Panc1 (cell line): ENCODE data around the gene KRTAP10-4. TPM values are rescaled to one million over a fixed set of nuclear protein-coding genes. Genes with fewer than 3 reads are reported as not detected.

ENCODE experiments used
- ATAC-seq: fragments of 200-7000 bp; cut with Tn5 transposase; 2 replicates; pipeline ENCODE4 v1.9.1; 2020; ENCODE audit warnings: mild to moderate bottlenecking, moderate library complexity
- BruUV-seq: library from RNA; stranded (reverse); fragments of 400-500 nt; replicated peaks from 2 replicates; lab custom pipeline; 2021; lab: Mats Ljungman, UMichigan
- CTCF ChIA-PET: fragments of 300-600 bp; sonication (Branson Sonifier 250); formaldehyde crosslinking; loops from one replicate; lab custom pipeline; 2022; ENCODE audit warnings: antibody characterized with exemption; lab: Charles Lee
- POLR2A ChIA-PET: fragments of 300-600 bp; sonication (Branson Sonifier 250); formaldehyde crosslinking; loops from one replicate; lab custom pipeline; 2022; ENCODE audit warnings: antibody characterized with exemption; lab: Charles Lee
- DNase-seq: peaks from one replicate; pipeline ENCODE4 v3.0.0-alpha.2; 2010; ENCODE audit warnings: low read depth, low spot score
- H3K27ac ChIP-seq: 2 replicates; pipeline ENCODE4 v1.5.1; 2011; ENCODE audit warnings: mild to moderate bottlenecking, low read length, inconsistent platforms
- H3K27me3 ChIP-seq: fragments of 200-500 bp; sonication (Bioruptor generic); 2 replicates; pipeline ENCODE4 v1.6.0; 2014; ENCODE audit warnings: low read length, inconsistent platforms; ENCODE audit not compliant: control insufficient read depth, insufficient read depth
- H3K36me3 ChIP-seq: fragments of 200-500 bp; sonication (Bioruptor generic); 2 replicates; pipeline ENCODE4 v1.5.1; 2014; ENCODE audit warnings: inconsistent platforms, mild to moderate bottlenecking, low read length, moderate library complexity; ENCODE audit not compliant: control insufficient read depth, insufficient read depth
- H3K4me1 ChIP-seq: 2 replicates; pipeline ENCODE4 v1.5.1; 2011; ENCODE audit warnings: inconsistent platforms, mild to moderate bottlenecking, low read length, moderate library complexity; ENCODE audit not compliant: control insufficient read depth, insufficient read depth
- H3K4me3 ChIP-seq, 2 experiments: 2 replicates each; pipeline ENCODE4 v1.5.1; 2011 to 2012; ENCODE audit warnings: low read depth in 2 of 2, low read length in 2 of 2, mild to moderate bottlenecking in 2 of 2, inconsistent platforms in 1 of 2, moderate library complexity in 1 of 2
- H3K9me3 ChIP-seq: fragments of 200-500 bp; sonication (Bioruptor generic); 2 replicates; pipeline ENCODE4 v1.5.1; 2014; ENCODE audit warnings: low read depth, mild to moderate bottlenecking, inconsistent platforms, low read length, moderate library complexity; ENCODE audit not compliant: control insufficient read depth, insufficient read depth
- CTCF ChIP-seq: fragments of 450-650 bp; IDR thresholded peaks from 2 replicates; pipeline ENCODE4 v1.5.1; 2017; ENCODE audit warnings: mild to moderate bottlenecking
- POLR2AphosphoS5 ChIP-seq: IDR thresholded peaks from 2 replicates; pipeline ENCODE4 v1.6.1; 2012; ENCODE audit warnings: mild to moderate bottlenecking, low read depth, low read length, moderate library complexity
- REST ChIP-seq, 2 experiments: IDR thresholded peaks; 2 replicates each; pipeline ENCODE4 v1.6.1; 2011 to 2012; ENCODE audit warnings: low read depth in 2 of 2, control low read depth in 1 of 2, low read length in 1 of 2, mild to moderate bottlenecking in 1 of 2, moderate library complexity in 1 of 2; ENCODE audit not compliant: insufficient read depth in 1 of 2
- SIN3A ChIP-seq: IDR thresholded peaks from 2 replicates; pipeline ENCODE4 v1.6.1; 2012; ENCODE audit warnings: low read depth, mild to moderate bottlenecking, low read length, moderate library complexity, borderline replicate concordance; ENCODE audit not compliant: insufficient read depth
- TCF7L2 ChIP-seq: IDR thresholded peaks from 2 replicates; pipeline ENCODE4 v1.6.1; 2011; ENCODE audit warnings: mild to moderate bottlenecking, low read depth, low read length, inconsistent platforms
- in situ Hi-C: cut with HindIII; loops from 2 replicates; pipeline ENCODE4 v1.10.0; 2016; ENCODE audit warnings: low sequenced_read_pairs, low pct_unique_long_range_greater_than_20kb
- intact Hi-C: fragments of 100-400 bp; cut with micrococcal nuclease; formaldehyde crosslinking; loops from one replicate; pipeline ENCODE4 v1.10.0; 2022; ENCODE audit not compliant: unreplicated experiment
- total RNA-seq: library from RNA; stranded (reverse); gene quantifications from one replicate; pipeline ENCODE4 v1.2.1, GENCODE V29; 2021; ENCODE audit not compliant: unreplicated experiment

KRTAP10-4 gene
- total RNA-seq, 1 experiment from 2014 or later: not detected

GRCh38 chr21:44594406-44594916, 20.9 kb downstream of the KRTAP10-4 start:
- H3K9me3 ChIP-seq: no peaks in the 10 kb centered on the region
- CTCF ChIA-PET: interaction anchor here (0.7 kb wide), 1 partner anchor 150 kb away, joined by 3 read pairs; no protein-coding TSS in a partner anchor
- BruUV-seq: no TSS peak
- no peaks in the 10 kb centered on the region; the same call in 1 of the 2 replicates for H3K4me1 ChIP-seq
- in situ Hi-C loops (no loop called here), intact Hi-C loops (no loop called here)
- no peaks in the 10 kb centered on the region for H3K27me3 ChIP-seq
- ATAC-seq (no peak), DNase-seq (no peak)
- TF ChIP-seq REST (IDR thresholded peaks at IDR 0.05; ENCODE audit: insufficient read depth in 1 of 2, low read depth in 2 of 2, low read length in 1 of 2) (no peak), SIN3A (no peak)
- no peak overlapping the region for H3K27ac ChIP-seq
- POLR2A ChIA-PET: no interaction called here
- no peak overlapping the region for H3K4me3 ChIP-seq
- H3K36me3 ChIP-seq: no peaks in the 10 kb centered on the region

- no peak for ATAC-seq
- no peak for DNase-seq
- Histone ChIP-seq H3K4me1 (no peaks in the 10 kb centered on the region; the same call in 1 of the 2 replicates), H3K27me3 (no peaks in the 10 kb centered on the region), H3K4me3 (no peak overlapping the region), H3K9me3 (no peaks in the 10 kb centered on the region), H3K36me3 (no peaks in the 10 kb centered on the region), H3K27ac (no peak overlapping the region)
- ChIA-PET POLR2A (no interaction called here), CTCF (no interaction called here)
- intact Hi-C loops: no loop called here
- BruUV-seq: no TSS peak
- in situ Hi-C loops: no loop called here
- no peak for TF ChIP-seq SIN3A
- TF ChIP-seq TCF7L2: no peak
- TF ChIP-seq POLR2AphosphoS5: no peak
- no peak for TF ChIP-seq REST (IDR thresholded peaks at IDR 0.05; ENCODE audit: insufficient read depth in 1 of 2, low read depth in 2 of 2, low read length in 1 of 2)
- TF ChIP-seq CTCF: no peak
Observed at GRCh38 chr21:44595524-44595923, 22.0 kb downstream of the KRTAP10-4 start.
